GM20431 (cell line): ENCODE data around the gene ZNF280B.
"Not testable (repeated sequence)": the region's sequence is repeated elsewhere in the genome, so short reads cannot be mapped to it uniquely, and the experiment has no call there.

Source experiments
- in situ Hi-C: fragments of 300-500 bp; cut with MseI, MboI; formaldehyde crosslinking; loops from one replicate; pipeline ENCODE4 v1.15.0; 2020; ENCODE audit warnings: low sequenced_read_pairs; ENCODE audit not compliant: unreplicated experiment

ZNF280B gene

GRCh38 chr22:22535662-22536061 lies 27.1 kb upstream of the ZNF280B start:
- in situ Hi-C loops, result no loop called here

GRCh38 chr22:22534604-22535415 lies 26.3 kb upstream of the ZNF280B start:
- in situ Hi-C loops, result no loop called here

- in situ Hi-C loops, result no loop called here
Measured at GRCh38 chr22:22533863-22534262, 25.3 kb upstream of the ZNF280B start.

GRCh38 chr22:22533417-22533816 lies 24.9 kb upstream of the ZNF280B start:
- in situ Hi-C loops, result no loop called here

- in situ Hi-C loops, result not testable (repeated sequence)
Measured at GRCh38 chr22:22532547-22533071, 24.1 kb upstream of the ZNF280B start.

- in situ Hi-C loops, result no loop called here
Measured at GRCh38 chr22:22531770-22532546, 23.4 kb upstream of the ZNF280B start.

GRCh38 chr22:22528780-22529179 lies 20.2 kb upstream of the ZNF280B start:
- in situ Hi-C loops, result no loop called here

GRCh38 chr22:22527312-22527711 lies 18.8 kb upstream of the ZNF280B start:
- in situ Hi-C loops, result no loop called here

GRCh38 chr22:22526125-22526912 lies 17.8 kb upstream of the ZNF280B start:
- in situ Hi-C loops, result no loop called here

GRCh38 chr22:22523494-22523893 lies 15.0 kb upstream of the ZNF280B start:
- in situ Hi-C loops, result no loop called here

- in situ Hi-C loops, result no loop called here
Measured at GRCh38 chr22:22521631-22522030, 13.1 kb upstream of the ZNF280B start.

- in situ Hi-C loops, result no loop called here
Measured at GRCh38 chr22:22520667-22521602, 12.4 kb upstream of the ZNF280B start.

- in situ Hi-C loops, result no loop called here
Measured at GRCh38 chr22:22520020-22520656, 11.6 kb upstream of the ZNF280B start, which contains the start of gene ZNF280A. Gene ZNF280A, minus strand, starts transcription at chr22:22520270. Its CDS starts 4,640 bp downstream, at chr22:22515630.

- in situ Hi-C loops, result no loop called here
Measured at GRCh38 chr22:22519591-22519990, 11.0 kb upstream of the ZNF280B start.

- in situ Hi-C loops, result no loop called here
Measured at GRCh38 chr22:22516992-22517391, 8.4 kb upstream of the ZNF280B start.

- in situ Hi-C loops, result no loop called here
Measured at GRCh38 chr22:22515890-22516289, 7.3 kb upstream of the ZNF280B start.

- in situ Hi-C loops, result not testable (repeated sequence)
Measured at GRCh38 chr22:22514431-22514830, 5.9 kb upstream of the ZNF280B start.

- in situ Hi-C loops, result no loop called here
Measured at GRCh38 chr22:22513619-22514018, 5.1 kb upstream of the ZNF280B start.

- in situ Hi-C loops, result no loop called here
Measured at GRCh38 chr22:22512951-22513350, 4.4 kb upstream of the ZNF280B start.
